ENCODE measurements around the gene ARID1A.
A peak's percentile ranks its signal among the peaks of the same experiment; 100 is the strongest.

The ARID1A gene

DNA sequence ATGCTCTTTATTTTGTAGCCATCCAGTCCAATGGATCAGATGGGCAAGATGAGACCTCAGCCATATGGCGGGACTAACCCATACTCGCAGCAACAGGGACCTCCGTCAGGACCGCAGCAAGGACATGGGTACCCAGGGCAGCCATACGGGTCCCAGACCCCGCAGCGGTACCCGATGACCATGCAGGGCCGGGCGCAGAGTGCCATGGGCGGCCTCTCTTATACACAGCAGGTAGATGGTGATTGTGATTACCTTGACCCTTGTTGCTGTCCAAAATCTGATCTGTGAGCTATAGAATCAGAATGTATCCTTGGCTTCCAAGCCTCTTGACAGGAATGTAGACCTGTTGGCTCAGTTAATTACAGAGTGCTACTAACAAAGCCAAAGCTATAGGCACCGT lies 33.8 kb downstream of the ARID1A start:
- no peak for DNase-seq

DNA sequence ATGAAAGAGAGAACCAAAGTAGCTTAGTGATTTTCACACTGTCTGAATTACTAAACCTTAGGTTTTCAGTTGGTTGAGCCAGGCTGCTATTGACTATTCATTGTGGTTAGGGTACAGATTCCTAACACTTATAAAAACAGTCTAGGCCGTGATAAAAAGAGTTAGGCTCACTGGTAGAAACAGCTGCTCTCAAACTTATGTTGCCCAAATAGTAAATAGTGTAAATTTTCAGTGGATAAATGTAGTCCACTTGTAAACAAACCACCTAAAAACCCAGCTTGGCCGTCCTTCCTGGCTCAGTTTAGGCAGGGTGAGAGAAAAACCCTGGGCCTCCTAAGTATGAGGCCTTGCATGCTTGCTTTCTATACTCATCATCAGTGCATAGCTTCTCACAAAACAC lies 34.9 kb downstream of the ARID1A start:
- no peak for DNase-seq

DNA sequence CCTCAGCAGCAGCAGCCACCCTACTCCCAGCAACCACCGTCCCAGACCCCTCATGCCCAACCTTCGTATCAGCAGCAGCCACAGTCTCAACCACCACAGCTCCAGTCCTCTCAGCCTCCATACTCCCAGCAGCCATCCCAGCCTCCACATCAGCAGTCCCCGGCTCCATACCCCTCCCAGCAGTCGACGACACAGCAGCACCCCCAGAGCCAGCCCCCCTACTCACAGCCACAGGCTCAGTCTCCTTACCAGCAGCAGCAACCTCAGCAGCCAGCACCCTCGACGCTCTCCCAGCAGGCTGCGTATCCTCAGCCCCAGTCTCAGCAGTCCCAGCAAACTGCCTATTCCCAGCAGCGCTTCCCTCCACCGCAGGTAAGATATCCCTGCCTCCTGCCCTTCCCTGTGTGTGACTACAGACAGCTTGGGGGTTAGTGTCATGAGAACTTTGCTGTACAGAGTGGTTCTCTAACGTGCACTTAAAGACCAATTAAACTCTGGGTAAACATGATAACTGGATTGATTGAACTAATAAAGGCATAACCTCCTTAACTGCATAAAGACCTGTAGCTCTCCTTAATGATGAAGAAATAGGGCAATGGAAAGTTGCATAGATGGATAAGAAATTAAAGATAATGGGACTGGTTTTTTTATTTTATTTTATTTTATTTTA lies 35.6 kb downstream of the ARID1A start:
- no peak for DNase-seq

DNA sequence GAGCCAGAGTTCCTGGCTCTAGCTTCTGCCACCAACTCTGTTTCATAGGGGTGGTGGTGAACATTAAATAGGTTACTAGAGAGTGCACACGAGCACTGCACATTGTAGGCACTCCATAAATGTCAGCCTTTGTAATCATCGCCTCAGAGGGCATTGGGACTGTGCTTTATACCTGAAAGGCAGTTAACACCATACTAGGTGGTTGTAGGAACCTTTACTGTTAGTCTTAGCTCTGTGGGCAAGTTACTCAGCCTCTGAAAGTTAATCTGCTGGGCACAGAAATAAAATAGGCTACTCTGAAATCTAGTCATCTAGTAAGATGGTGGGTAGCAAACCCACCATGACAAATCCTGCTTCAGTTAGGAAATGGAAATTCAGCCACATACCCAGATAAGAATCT lies 37.6 kb downstream of the ARID1A start:
- no peak for DNase-seq

DNA sequence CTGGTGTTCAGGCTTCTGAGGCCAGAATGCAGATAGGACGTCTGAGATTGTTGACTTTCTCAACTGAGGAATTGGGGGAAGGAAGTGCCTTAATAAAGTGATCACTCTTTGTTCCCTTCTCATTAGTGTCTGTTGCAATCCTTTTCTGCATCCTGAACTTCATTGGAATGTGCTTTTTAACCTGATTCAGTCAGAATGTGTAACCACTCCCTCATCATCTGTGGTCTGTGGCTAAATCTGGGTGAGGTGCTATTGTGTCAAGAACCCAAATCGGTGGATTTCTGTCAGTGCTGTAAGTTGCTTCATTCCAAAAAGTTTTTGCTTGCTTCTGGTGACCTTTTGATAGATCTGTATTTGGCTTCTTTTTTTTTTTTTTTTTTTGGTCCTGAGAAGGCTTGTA lies 38.2 kb downstream of the ARID1A start:
- no peak for DNase-seq

DNA sequence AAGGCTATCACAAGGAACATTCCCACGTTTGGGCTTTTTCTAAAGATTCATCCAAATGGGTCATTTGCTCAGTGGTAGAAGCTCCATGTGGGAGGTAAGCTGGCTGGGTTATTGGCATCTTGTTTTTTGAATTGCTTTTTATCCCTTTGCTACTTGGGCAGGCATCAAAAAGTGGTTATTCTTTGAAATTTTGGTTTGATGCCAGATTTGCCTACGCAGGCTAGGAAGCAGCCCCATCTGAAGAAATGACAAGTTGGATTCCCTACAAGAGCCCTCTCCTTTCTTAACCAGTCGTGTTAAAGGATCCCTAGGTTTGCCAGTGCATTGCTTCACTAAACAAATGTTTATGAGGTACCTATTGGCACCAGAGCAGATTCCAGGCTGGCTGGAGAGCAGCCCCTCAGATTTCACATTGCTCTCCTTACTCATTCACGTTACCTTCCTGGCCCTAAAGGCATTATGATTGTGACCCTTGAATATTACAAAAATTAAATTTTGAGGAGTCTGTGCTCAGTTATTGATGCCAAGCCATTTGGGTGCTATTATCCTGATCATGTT lies 38.8 kb downstream of the ARID1A start:
- no peak for DNase-seq

DNA sequence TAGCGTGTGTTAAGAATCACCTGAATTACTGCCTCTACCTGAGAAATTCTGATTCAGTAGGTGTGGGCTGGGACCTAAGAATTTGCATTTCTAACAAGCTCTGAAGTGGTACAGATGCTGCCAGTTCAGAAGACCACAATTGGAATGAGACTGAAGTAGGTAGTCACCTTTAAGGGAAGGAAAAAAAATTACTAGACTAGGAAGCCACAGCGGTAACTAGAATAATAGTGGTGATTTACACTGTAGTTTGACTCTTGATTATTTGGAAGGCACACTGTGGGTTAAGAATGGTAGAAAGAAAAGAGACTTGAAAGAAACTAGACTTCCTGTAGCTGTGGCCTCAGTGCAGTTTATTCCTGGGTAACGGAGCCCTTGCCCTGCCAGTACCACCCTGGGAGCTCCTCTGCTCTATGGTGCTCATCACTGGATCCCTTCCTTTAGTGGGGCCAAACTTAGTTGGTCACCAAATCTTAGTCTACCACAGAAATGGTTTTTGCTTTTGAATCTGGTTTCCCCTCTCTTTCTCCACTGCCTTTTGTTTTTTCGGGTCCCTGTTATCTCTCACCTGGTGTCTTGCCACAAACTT lies 43.6 kb downstream of the ARID1A start:
- no peak for DNase-seq

DNA sequence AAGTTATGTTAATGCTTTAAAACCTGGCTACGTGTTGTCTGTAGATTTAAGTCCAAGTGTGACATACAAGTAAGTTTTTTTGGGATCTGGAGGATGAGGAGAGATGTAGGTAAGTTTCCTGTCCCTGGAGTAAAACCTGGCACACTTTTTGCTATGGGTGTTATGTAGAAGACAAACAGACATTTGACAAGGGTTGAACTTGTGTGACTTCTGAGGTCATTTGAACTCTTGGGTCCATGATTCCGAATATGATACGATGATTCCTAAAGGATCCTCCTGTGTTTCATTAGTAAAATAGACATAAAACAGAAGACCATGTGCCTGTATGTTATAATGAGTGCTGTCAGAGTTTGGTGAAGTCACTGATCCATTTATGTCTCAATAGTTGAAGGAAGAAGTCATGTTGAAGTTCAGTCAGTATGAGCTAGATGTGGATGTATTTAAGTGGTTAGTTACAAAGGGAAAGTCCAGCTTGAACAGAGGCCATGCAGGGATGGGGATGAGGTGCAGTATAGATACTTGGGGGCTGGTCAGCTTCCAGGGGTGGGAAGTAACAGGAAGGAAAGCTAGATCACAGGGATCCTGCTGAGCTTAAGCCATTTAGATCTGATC lies 44.3 kb downstream of the ARID1A start:
- DNase-seq, result no peak

DNA sequence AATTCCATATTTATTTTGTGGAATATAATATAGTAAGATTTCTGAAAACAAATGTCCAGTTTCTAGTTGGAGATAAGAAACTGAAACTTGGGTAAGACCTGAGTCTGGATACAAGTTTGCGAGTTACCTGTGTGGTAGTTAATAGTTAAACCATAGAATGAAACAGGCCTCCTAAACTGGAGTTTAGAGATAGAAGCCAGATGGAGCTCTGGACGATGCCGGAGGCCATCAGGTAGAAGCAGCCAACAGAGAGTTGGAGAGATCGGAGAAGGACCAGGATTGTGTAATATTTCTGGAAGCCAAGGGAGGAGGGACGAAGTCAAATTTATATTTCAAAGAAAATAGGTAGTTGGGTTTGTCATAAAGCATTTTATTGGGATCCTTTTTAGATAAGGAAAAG lies 45.1 kb downstream of the ARID1A start:
- no peak for DNase-seq

DNA sequence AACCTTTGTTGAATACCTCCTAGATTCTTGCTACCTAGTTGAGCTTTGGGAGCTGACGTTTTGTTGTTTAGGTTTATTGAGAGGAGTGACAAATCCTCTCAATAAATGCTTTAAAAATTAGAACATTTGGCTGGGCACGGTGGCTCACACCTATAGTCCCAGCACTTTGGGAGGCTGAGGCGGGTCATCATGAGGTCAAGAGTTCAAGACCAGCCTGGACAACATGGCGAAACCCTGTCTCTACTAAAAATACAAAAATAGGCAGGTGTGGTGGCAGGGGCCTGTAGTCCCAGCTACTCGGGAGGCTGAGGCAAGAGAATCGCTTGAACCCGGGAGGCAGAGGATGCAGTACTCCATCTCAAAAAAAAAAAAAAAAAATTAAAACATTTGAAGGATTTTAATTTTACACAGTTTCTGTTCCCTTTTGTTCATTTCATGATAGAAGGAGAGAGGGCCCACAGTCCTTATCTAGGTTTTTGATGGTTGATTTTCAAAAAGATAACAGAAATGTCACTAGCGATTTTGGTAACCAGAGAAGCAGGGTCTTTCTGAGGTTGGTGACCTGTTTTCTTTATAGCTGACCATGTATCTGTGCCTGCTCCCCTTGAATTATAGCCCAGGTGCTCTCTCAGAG lies 47.7 kb downstream of the ARID1A start:
- DNase-seq, result no peak

DNA sequence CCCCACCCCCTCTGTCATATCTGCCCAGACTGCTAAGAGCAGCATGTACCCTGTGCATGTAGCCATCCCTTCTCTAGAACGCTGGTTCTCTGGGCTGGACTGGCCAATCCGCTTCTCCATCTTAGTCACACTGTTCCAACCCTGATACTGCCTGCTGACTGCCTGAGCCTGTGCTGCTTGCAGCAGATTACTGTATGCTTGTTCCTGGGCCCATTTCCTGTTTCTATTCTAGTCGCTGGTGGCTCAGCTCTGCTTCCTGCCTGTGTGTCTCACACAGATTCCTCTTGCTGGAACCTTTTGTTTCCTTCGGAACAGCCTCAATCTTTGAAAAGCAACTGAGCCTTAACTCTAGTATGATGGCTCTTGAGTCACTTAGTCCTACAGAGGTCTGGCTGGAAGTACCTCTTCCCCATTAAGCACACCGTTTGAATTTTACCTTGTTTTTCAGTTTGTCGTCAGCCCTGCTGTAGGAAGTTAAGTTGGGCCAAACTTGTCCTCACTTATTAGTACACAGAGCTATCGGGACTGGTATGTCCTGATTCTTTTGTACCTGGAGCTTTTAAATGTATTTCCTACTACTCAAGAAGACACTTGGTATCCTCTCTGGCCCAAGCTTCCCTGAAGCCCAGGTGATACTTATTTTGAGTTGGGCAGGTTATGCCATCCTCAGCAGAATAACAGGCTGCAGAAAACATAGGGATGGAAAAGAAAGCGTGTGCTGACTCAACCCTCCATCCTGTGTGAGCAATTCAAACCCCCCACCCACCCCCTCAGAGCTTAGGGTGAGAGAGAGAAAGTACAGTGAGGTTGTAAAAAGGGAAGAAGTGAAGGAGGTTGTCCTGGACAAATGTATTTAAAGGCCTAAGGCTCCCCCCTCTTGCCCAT lies 48.5 kb downstream of the ARID1A start:
- DNase-seq, result peak; percentile 92

DNA sequence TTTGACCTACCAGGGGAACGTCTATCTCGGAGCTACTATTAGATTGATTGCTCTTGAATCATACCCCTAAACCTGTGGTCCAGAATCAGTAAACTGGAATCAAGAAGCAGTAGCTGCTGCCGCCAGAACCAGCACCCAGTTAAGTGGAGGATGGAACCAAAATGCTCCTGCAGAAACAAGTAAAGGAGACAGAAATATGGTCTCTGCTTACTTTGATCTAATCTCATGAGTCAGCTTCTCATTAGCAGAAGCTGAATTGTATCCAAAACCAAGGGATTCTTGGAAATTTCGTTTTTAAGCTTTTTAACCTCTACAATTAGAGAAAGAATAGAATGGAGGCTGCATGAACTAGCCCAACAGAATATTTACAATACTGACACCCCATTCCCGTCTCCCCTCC lies 49.4 kb downstream of the ARID1A start:
- DNase-seq, result no peak

DNA sequence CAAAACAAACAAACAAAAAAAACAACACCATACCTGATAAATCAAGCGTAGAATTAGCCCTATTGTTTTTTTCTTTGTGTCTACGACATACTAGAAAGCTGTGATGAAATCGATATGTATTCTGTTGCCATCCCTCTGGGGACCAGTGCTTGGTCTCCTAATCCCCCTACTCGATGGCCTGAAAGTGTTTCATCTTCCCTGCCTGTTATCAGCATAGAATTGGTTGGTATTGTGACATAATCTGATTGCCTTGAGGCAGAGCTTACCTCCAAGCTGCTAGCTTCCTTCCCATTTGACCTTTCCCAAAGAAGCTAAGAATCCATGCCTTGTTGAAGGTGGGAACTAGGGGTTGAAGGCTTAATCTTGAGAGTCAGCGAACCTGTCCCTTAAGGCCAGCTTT lies 51.2 kb downstream of the ARID1A start:
- DNase-seq, result no peak

DNA sequence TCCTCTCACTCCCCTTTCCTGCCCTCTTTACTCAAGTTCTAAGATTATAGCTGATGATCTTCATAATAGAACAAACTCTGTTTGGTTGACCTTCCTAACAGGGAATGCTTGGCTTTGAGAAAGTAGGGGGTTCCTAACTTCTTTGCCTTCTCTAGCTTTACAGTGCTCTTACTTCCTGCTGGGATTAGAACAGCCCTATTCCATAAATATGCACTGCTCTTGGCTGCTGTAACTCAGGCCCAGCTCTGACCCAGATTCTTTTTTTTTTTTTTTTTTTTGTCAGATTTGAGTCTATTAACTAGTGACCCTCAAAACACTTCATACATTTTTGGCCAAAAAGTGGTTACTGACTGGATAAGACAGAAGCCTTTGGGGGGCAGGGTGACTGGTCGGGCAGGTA lies 52.5 kb downstream of the ARID1A start:
- DNase-seq, result no peak

DNA sequence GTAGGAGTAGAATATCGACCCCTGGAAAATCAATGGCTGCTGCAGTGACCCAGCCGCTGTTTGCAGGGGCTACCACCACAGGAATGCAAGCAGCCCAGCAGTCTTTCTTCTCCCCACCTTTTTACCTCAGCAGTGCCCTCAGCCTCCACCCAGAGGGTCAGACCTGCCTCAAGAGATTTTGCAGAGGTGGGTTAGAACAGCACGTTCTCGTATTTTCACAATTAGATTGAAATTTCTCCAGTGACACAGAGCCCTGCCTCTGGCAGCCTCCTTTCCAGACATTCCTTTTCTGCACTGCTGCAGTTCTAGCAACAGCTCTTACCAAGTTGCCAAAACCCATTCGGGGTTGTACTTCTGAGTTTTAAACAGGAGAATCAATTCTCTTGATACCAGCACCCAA lies 53.6 kb downstream of the ARID1A start:
- no peak for DNase-seq

DNA sequence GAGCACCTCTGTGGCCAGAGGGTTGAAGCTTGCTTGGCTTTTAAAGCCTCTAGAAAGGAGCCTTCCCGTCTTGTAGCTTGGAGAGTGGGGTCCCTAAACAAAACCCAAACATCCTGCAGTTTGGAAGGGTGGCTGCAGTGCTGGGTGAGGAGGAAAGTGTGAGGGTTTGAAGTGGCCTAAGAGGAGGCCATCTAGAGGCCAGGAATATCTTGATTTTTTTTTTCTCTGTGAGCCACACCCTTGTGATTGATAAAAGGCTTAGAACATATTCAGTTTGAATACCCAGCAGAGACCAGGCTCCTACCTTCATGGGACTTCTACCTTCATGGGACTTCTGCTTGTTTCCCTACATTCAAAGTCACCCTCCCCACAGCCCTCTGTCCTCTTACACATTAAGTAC lies 54.6 kb downstream of the ARID1A start:
- peak; percentile 22 for DNase-seq

DNA sequence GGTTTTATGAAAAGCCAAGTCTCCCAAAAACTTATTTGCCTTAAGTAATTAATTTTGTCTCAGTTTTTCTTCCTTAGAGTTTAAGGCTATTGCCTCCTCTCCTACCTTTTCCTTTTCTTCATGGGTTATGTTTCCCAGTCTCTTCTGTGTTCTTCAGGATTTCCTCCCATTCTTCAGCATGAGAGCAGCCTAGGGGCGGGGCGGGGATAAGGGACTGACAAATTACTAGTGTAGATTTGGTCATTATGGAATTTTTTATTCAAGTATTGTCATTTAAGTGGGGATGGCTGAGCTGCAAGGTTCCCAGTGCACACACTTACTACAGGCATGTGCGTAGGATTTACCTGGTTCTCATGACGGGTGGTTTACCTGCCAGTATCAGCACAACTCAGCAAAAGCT lies 56.7 kb downstream of the ARID1A start:
- DNase-seq, result no peak

DNA sequence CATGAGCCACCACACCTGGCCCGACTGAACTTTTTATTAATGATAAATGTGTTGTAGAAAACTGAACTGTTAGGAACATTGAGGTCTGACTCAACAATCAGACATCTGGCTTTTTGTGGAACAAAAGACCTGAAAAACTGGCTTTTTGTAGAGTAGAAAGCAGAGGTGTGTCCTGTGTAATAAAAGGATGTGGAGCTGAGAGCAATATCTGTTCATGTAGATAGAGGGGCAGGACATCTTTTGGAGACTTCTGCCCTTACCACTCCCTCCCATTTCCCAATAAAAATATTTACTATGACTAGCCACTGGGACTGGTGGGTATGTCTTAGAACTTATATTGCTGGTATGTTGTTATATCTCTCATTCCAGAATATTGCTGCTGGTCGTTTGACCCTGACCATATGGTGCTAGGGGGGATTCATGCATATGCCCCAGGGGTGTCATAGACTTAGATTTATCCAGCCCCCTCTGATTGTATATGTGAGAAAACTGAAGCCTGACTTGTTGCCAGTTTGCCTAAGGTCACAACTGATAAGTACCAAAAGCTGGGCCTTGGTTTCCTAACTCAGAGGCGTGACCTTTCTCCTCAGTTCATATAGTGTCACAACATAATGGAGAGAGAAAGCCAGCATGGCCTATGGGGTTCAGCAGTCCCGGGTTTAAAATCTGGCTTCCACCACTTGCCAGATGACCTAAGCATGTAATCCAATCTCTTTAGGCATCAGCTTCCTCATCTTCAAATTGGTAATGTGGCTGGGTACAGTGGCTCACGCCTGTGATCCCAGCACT lies 58.5 kb downstream of the ARID1A start:
- DNase-seq, result no peak

DNA sequence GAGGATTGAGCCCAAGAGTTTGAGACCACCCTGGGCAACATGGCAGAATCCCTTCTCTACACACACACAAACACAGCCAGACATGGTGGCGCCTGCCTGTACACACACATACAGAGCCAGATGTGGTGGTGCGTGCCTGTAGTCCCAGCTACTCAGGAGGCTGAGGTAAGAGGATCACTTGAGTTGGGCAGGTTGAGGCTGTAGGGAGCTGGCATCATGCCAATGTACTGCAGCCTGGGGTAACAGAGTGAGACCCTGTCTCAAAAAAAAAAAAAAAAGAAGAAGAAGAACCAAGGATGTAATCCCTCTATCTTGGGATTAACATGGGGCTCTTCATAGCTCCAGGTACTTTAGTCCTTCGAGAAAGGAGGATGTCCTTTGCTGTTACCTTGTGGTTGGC lies 62.5 kb downstream of the ARID1A start:
- DNase-seq, result no peak

DNA sequence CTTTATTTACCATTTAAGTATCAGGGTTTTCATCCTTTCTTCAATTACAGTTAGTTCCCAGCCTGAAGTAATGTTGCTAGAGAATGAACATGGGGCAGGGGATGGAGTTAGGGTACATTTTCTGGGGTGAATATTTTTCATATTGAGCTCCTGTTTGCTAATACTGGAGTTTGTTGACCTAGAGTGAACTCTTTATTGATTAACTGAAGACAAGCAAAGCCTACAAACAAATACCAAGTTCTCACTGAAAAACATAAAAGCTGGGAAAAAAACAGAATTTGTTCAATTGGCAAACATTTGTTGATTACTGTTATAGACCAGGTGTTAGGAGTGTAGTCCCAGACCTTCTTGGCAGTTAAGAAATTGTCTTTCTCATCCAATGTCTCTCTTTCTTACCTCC lies 63.7 kb downstream of the ARID1A start:
- DNase-seq, result no peak

DNA sequence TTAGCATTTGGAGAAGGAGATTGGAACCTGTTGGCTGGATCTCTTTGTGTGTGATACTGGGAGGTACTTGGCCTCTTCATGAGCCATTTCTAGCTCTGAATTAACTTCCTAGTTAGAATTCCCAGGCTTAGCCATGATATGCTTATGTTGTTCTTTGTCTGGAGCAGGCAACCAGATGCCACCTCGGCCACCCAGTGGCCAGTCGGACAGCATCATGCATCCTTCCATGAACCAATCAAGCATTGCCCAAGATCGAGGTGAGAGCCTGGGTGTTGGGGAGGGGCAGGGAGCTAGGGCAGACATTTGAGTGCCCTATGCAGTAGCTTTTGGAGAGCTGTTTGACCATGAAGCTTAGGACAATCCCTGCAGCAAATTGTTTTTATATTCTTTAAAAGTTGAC lies 65.4 kb downstream of the ARID1A start:
- no peak for DNase-seq

DNA sequence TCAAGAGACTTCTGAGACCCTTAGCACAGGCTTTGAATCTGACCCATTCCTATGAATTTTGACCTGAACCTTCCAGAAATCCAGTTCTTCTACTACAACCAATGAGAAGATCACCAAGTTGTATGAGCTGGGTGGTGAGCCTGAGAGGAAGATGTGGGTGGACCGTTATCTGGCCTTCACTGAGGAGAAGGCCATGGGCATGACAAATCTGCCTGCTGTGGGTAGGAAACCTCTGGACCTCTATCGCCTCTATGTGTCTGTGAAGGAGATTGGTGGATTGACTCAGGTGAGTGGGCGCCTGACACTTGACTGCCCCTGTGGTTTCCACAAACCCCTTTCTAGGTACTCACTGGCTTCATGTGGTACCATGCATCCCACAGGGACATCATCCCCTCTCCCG lies 71.9 kb downstream of the ARID1A start:
- DNase-seq, result no peak

Data from OCI-M1 (cell line).